Endometrial microvascular endothelial cells (primary cell): ENCODE results near the gene CALD1. TPM values are rescaled to one million over a fixed set of nuclear protein-coding genes. Genes with fewer than 3 reads are reported as not detected.

Experiments used
- in situ Hi-C: cut with HindIII; loops from 2 replicates; pipeline ENCODE4 v1.10.0; 2017; ENCODE audit warnings: low sequenced_read_pairs, low pct_unique_long_range_greater_than_20kb; ENCODE audit errors: inconsistent ontology term
- total RNA-seq: library from RNA; depleted of rRNA; stranded (reverse); fragments of >200 nt; gene quantifications from one replicate; pipeline ENCODE4 v1.2.3, GENCODE V29; 2015; ENCODE audit errors: inconsistent ontology term

CALD1 gene
- total RNA-seq, 1 donor from 2014 or later = 146 TPM

- in situ Hi-C loops = no loop called here
Observed at GRCh38 chr7:134875867-134876266, 96.4 kb downstream of the CALD1 start.

GRCh38 chr7:134878746-134879357, 99.4 kb downstream of the CALD1 start:
- in situ Hi-C loops = no loop called here

GRCh38 chr7:134879815-134880475, 100.5 kb downstream of the CALD1 start:
- in situ Hi-C loops = no loop called here

- in situ Hi-C loops = no loop called here
Observed at GRCh38 chr7:134882481-134882880, 103.0 kb downstream of the CALD1 start.

- in situ Hi-C loops = no loop called here
Observed at GRCh38 chr7:134885967-134886352, 106.5 kb downstream of the CALD1 start.

GRCh38 chr7:134886353-134887057, 107.1 kb downstream of the CALD1 start:
- in situ Hi-C loops = no loop called here

GRCh38 chr7:134887523-134887922, 108.1 kb downstream of the CALD1 start:
- in situ Hi-C loops = no loop called here

GRCh38 chr7:134888141-134888740, 108.8 kb downstream of the CALD1 start:
- in situ Hi-C loops = no loop called here

GRCh38 chr7:134890246-134891240, 111.1 kb downstream of the CALD1 start:
- in situ Hi-C loops = no loop called here

GRCh38 chr7:134891262-134891695, 111.8 kb downstream of the CALD1 start:
- in situ Hi-C loops = no loop called here

GRCh38 chr7:134891696-134892678, 112.6 kb downstream of the CALD1 start:
- in situ Hi-C loops = no loop called here

GRCh38 chr7:134892963-134893362, 113.5 kb downstream of the CALD1 start:
- in situ Hi-C loops = no loop called here

- in situ Hi-C loops = no loop called here
Observed at GRCh38 chr7:134893920-134894319, 114.5 kb downstream of the CALD1 start.

- in situ Hi-C loops = no loop called here
Observed at GRCh38 chr7:134894928-134895327, 115.5 kb downstream of the CALD1 start.

- in situ Hi-C loops = no loop called here
Observed at GRCh38 chr7:134896073-134896472, 116.6 kb downstream of the CALD1 start.

GRCh38 chr7:134897936-134898335, 118.5 kb downstream of the CALD1 start:
- in situ Hi-C loops = no loop called here

GRCh38 chr7:134899729-134900128, 120.3 kb downstream of the CALD1 start:
- in situ Hi-C loops = no loop called here
